ENCODE measurements around the gene KRTAP5-5. TPM values are rescaled to one million over a fixed set of nuclear protein-coding genes. Genes with fewer than 3 reads are reported as not detected.

The KRTAP5-5 gene
- total and polyA plus RNA-seq, 2 donors (not counting 1 experiment from before 2014, with no cell fraction given) = not detected

- POLR2A ChIA-PET = no interaction called here
- no peak for TF ChIP-seq EZH2 (IDR thresholded peaks at IDR 0.05; ENCODE audit: borderline replicate concordance, insufficient read depth, low read depth, low read length, poor library complexity, severe bottlenecking)
- TF ChIP-seq, protein P1, sequence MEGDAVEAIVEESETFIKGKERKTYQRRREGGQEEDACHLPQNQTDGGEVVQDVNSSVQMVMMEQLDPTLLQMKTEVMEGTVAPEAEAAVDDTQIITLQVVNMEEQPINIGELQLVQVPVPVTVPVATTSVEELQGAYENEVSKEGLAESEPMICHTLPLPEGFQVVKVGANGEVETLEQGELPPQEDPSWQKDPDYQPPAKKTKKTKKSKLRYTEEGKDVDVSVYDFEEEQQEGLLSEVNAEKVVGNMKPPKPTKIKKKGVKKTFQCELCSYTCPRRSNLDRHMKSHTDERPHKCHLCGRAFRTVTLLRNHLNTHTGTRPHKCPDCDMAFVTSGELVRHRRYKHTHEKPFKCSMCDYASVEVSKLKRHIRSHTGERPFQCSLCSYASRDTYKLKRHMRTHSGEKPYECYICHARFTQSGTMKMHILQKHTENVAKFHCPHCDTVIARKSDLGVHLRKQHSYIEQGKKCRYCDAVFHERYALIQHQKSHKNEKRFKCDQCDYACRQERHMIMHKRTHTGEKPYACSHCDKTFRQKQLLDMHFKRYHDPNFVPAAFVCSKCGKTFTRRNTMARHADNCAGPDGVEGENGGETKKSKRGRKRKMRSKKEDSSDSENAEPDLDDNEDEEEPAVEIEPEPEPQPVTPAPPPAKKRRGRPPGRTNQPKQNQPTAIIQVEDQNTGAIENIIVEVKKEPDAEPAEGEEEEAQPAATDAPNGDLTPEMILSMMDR (IDR thresholded peaks at IDR 0.05) = no peak
- no peak overlapping the region for H3K27ac Mint-ChIP-seq
- no peak overlapping the region for H3K4me3 Mint-ChIP-seq
- no peaks in the 10 kb centered on the region for H3K9me3 ChIP-seq (ENCODE audit: control extremely low read depth in 1 of 3, control insufficient read depth in 2 of 3, insufficient read depth in 1 of 3, low read length in 2 of 3)
- H3K27me3 Mint-ChIP-seq = peaks cover 44% of the 10 kb centered on the region
- no peak for ATAC-seq (ENCODE audit: low read depth)
- no peaks in the 10 kb centered on the region for H3K4me1 ChIP-seq (ENCODE audit: control insufficient read depth in 2 of 2, insufficient read depth in 2 of 2, low read length in 2 of 2)
- no peaks in the 10 kb centered on the region for H3K79me2 ChIP-seq (ENCODE audit: control insufficient read depth, insufficient read depth, low read length)
- no peak overlapping the region for H2AFZ ChIP-seq (ENCODE audit: insufficient read depth, low read depth, low read length, poor library complexity, severe bottlenecking)
- no peaks in the 10 kb centered on the region for H4K20me1 ChIP-seq (ENCODE audit: control insufficient read depth, insufficient read depth, low read length, poor library complexity, severe bottlenecking)
- no peak overlapping the region for H3K27ac ChIP-seq (ENCODE audit: low read length in 2 of 2)
- DNase-seq = no peak
- peaks cover 5% of the 10 kb centered on the region for H3K4me1 Mint-ChIP-seq
- H3K9me3 Mint-ChIP-seq (ENCODE audit: insufficient read depth) = no peaks in the 10 kb centered on the region
- H3K27me3 ChIP-seq (replicated peaks in 1 of 4; ENCODE audit: control extremely low read depth in 1 of 4, control insufficient read depth in 3 of 4, insufficient read depth in 4 of 4, low read length in 3 of 4) = no peaks in the 10 kb centered on the region
- H3K9ac ChIP-seq (ENCODE audit: low read length) = no peak overlapping the region
- 83% methylated on average over 5 of the region's 10 CpGs for WGBS (ENCODE audit: insufficient coverage)
- no peaks in the 10 kb centered on the region for H3K36me3 ChIP-seq (replicated peaks in 1 of 2; ENCODE audit: control extremely low read depth in 1 of 2, control insufficient read depth in 1 of 2, extremely low read depth in 1 of 2, insufficient read depth in 2 of 2, low read length in 1 of 2)
- H3K4me3 ChIP-seq (ENCODE audit: control extremely low read depth in 1 of 5, extremely low read depth in 1 of 5, insufficient read depth in 1 of 5, low read depth in 2 of 5, low read length in 4 of 5) = no peak overlapping the region
- no peak overlapping the region for H3K4me2 ChIP-seq (replicated peaks; ENCODE audit: low read depth, low read length, poor library complexity, severe bottlenecking)
- CTCF ChIA-PET = no interaction called here
- intact Hi-C loops (cut with micrococcal nuclease) = no loop called here
These were observed 11.3 kb upstream of the KRTAP5-5 start for GRCh38 chr11:1618231-1618630.

- Mint-ChIP-seq H3K9me3 (ENCODE audit: insufficient read depth) (no peaks in the 10 kb centered on the region), H3K4me1 (peaks cover 5% of the 10 kb centered on the region), H3K4me3 (no peak overlapping the region), H3K27ac (no peak overlapping the region), H3K27me3 (peaks cover 38% of the 10 kb centered on the region)
- Histone ChIP-seq H3K4me1 (ENCODE audit: control insufficient read depth in 2 of 2, insufficient read depth in 2 of 2, low read length in 2 of 2) (no peaks in the 10 kb centered on the region), H3K9me3 (ENCODE audit: control extremely low read depth in 1 of 3, control insufficient read depth in 2 of 3, insufficient read depth in 1 of 3, low read length in 2 of 3) (no peaks in the 10 kb centered on the region), H3K4me3 (ENCODE audit: control extremely low read depth in 1 of 5, extremely low read depth in 1 of 5, insufficient read depth in 1 of 5, low read depth in 2 of 5, low read length in 4 of 5) (no peak overlapping the region), H4K20me1 (ENCODE audit: control insufficient read depth, insufficient read depth, low read length, poor library complexity, severe bottlenecking) (no peaks in the 10 kb centered on the region), H3K36me3 (replicated peaks in 1 of 2; ENCODE audit: control extremely low read depth in 1 of 2, control insufficient read depth in 1 of 2, extremely low read depth in 1 of 2, insufficient read depth in 2 of 2, low read length in 1 of 2) (no peaks in the 10 kb centered on the region), H3K9ac (ENCODE audit: low read length) (no peak overlapping the region), H3K4me2 (replicated peaks; ENCODE audit: low read depth, low read length, poor library complexity, severe bottlenecking) (no peak overlapping the region), H2AFZ (ENCODE audit: insufficient read depth, low read depth, low read length, poor library complexity, severe bottlenecking) (no peak overlapping the region), H3K27me3 (replicated peaks in 1 of 4; ENCODE audit: control extremely low read depth in 1 of 4, control insufficient read depth in 3 of 4, insufficient read depth in 4 of 4, low read length in 3 of 4) (no peaks in the 10 kb centered on the region), H3K27ac (ENCODE audit: low read length in 2 of 2) (no peak overlapping the region), H3K79me2 (ENCODE audit: control insufficient read depth, insufficient read depth, low read length) (no peaks in the 10 kb centered on the region)
- CTCF ChIA-PET = no interaction called here
- POLR2A ChIA-PET = no interaction called here
- intact Hi-C loops (cut with micrococcal nuclease) = no loop called here
- DNase-seq = no peak
- TF ChIP-seq, protein P1 (IDR thresholded peaks at IDR 0.05) = no peak
- TF ChIP-seq EZH2 (IDR thresholded peaks at IDR 0.05; ENCODE audit: borderline replicate concordance, insufficient read depth, low read depth, low read length, poor library complexity, severe bottlenecking) = no peak
- no peak for ATAC-seq (ENCODE audit: low read depth)
- 61% methylated on average over 9 of the region's 10 CpGs for WGBS (ENCODE audit: insufficient coverage)
These were observed 10.1 kb upstream of the KRTAP5-5 start for GRCh38 chr11:1619449-1619848.

Measured in B cell (primary cell).